ENCODE results near the gene CA10. TPM values are rescaled to one million over a fixed set of nuclear protein-coding genes. Genes with fewer than 3 reads are reported as not detected.
A peak's percentile ranks its signal among the peaks of the same experiment; 100 is the strongest.

The CA10 gene
- total and polyA plus RNA-seq, 2 donors = 0.24 to 2.2 TPM

DNA sequence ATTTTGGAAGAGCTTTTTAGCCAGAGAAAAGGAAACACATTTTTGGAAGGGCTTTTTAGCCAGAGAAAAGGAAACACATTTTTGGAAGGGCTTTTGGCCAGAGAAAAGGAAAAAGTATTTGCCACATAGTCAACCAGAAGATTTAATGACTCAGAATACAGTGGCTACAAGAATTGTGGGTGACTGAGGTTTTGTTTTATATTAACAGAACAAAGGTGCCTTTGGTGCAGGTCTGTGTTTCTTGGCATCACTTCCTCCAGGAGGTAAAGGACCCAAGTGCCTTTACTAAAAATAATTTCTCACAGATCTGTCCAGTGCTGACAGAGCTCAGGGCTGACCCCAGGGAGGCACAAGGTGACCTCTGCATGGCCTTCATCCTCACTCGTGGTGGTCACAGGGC, 363.1 kb downstream of the CA10 start:
- no peaks in the 10 kb centered on the region for H3K36me3 ChIP-seq (ENCODE audit: insufficient read depth)
- no peak overlapping the region for H3K4me3 ChIP-seq (ENCODE audit: low read depth, low read length)
- no peak overlapping the region for H3K27ac ChIP-seq (ENCODE audit: low read depth)
- WGBS = 63% methylated on average over 1 of the region's 1 CpG
- DNase-seq (ENCODE audit: extremely low spot score) = no peak
- H3K4me1 ChIP-seq (ENCODE audit: insufficient read depth) = no peaks in the 10 kb centered on the region

DNA sequence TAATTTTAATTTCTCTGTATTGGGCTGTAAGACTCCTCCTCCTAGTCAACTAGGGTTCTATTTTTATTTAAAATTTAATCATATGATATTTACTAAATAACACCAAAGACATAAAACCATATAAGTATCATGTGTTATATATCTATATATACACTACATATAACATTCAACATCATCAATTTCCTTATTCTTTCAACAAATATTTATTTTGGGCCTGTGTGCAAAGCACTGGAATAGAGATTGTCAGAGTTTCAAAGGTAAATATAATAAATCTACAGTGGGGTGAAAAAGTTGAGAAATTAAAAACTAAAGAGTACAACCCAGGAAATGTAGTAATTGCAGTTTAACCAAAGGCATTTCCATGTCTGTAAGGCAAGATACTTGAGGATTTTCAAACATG, 364.0 kb downstream of the CA10 start:
- H3K4me3 ChIP-seq (ENCODE audit: low read depth, low read length) = no peak overlapping the region
- DNase-seq (ENCODE audit: extremely low spot score) = no peak
- H3K27ac ChIP-seq (ENCODE audit: low read depth) = no peak overlapping the region
- H3K4me1 ChIP-seq (ENCODE audit: insufficient read depth) = no peaks in the 10 kb centered on the region
- H3K36me3 ChIP-seq (ENCODE audit: insufficient read depth) = no peaks in the 10 kb centered on the region

DNA sequence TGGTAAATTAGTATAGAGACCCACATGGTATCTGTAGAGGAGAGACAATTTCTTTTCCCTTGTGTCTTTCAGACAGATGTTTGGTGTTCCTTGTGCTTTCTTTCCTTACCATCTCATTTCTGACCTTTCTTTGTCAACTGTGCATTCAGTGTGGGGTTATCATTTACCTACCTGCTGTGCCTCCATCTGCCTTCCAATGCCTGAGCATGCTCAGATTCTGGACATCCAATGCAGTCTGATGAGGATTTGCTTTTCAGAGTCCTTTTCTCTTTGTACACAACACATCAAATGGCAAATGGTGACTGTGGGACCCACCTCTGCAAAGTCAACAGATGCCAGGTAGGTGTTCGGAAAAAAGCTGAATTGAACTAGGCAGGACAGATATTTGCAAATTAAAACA, 364.8 kb downstream of the CA10 start:
- no peaks in the 10 kb centered on the region for H3K36me3 ChIP-seq (ENCODE audit: insufficient read depth)
- 97% methylated on average over 1 of the region's 1 CpG for WGBS
- no peak overlapping the region for H3K27ac ChIP-seq (ENCODE audit: low read depth)
- H3K4me1 ChIP-seq (ENCODE audit: insufficient read depth) = no peaks in the 10 kb centered on the region
- no peak overlapping the region for H3K4me3 ChIP-seq (ENCODE audit: low read depth, low read length)
- DNase-seq (ENCODE audit: extremely low spot score) = no peak

DNA sequence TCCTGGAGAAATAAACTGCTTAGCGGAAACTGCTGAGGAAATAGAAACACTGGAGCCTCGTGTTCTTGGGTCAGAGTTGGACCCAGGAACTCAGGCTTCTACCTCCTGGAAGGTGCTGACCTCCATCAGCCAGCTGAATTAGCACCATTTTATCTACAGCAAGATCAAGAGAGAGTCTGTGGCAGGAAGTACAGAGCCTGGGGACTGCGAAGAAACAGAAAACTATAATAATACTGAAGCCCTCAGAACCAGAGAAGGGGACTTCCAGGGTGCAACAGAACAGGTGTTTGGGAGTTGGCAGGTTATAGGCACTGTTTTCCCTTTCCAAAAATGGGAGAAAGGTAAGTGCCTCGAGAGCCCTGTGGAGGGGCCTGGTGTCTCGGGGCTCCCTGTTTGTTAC, 379.7 kb downstream of the CA10 start:
- WGBS = 79% methylated on average over 5 of the region's 5 CpGs
- Histone ChIP-seq H3K4me1 (ENCODE audit: insufficient read depth) (no peaks in the 10 kb centered on the region), H3K27ac (ENCODE audit: low read depth) (no peak overlapping the region), H3K36me3 (ENCODE audit: insufficient read depth) (no peaks in the 10 kb centered on the region), H3K4me3 (ENCODE audit: low read depth, low read length) (no peak overlapping the region)
- no peak for DNase-seq (ENCODE audit: extremely low spot score)

DNA sequence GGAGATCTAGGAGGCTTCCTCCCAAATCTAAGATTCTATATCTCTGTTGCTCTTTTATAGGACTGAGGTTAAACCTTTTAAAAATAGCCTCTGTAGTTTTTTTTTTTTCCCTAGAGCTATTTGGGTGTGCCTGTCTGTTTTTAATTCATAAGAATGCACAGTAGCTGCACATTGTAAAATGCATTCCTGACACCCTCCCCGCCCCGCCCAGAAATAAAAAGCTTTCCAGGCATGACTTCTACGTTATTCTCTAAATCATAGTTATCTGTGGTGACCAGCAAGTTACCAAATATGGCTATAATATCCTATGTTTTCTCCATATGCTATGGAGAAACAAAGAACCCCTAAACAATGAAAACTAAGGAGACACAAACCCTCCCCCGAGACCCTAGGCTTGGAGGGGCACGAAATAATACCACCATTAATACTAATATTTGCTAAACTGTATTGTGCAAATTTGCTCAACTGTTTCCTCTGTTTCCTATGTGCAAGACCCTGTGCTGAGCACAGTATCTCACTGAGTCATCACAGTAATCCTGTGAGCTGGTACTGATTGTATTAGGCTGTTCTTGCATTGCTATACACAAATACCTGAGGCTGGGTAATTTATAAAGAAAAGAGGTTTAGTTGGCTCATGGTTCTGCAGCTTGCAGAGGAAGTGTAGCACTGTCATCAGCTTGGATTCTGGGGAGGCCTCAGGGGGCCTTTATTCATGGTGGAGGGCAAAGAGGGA, 388.3 kb downstream of the CA10 start:
- no peak overlapping the region for H3K27ac ChIP-seq (ENCODE audit: low read depth)
- 82% methylated on average over 5 of the region's 5 CpGs for WGBS
- DNase-seq (ENCODE audit: extremely low spot score) = no peak
- no peak overlapping the region for H3K4me3 ChIP-seq (ENCODE audit: low read depth, low read length)
- H3K4me1 ChIP-seq (ENCODE audit: insufficient read depth) = no peaks in the 10 kb centered on the region
- H3K36me3 ChIP-seq (ENCODE audit: insufficient read depth) = no peaks in the 10 kb centered on the region

DNA sequence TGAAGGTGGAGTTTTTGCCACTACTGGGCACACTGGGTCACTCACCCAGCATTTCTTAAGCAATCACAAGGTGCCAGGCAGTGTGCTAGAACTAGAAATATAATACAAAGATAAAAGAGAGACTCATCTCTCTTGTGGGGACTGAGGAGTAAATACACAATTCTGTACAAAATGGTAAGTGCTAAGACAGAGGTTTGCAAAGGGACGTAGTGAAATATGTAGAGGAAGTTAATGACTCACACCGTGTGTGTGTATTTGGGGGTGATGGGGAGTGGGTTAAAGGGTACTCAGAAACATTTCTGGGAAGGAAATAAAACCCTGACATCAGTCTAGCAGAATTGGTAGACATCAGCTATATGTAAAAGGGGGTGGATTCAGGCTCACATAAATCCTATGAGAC, 389.3 kb downstream of the CA10 start:
- WGBS = 76% methylated on average over 2 of the region's 2 CpGs
- Histone ChIP-seq H3K27ac (ENCODE audit: low read depth) (no peak overlapping the region), H3K36me3 (ENCODE audit: insufficient read depth) (no peaks in the 10 kb centered on the region), H3K4me1 (ENCODE audit: insufficient read depth) (no peaks in the 10 kb centered on the region), H3K4me3 (ENCODE audit: low read depth, low read length) (no peak overlapping the region)
- DNase-seq (ENCODE audit: extremely low spot score) = no peak

DNA sequence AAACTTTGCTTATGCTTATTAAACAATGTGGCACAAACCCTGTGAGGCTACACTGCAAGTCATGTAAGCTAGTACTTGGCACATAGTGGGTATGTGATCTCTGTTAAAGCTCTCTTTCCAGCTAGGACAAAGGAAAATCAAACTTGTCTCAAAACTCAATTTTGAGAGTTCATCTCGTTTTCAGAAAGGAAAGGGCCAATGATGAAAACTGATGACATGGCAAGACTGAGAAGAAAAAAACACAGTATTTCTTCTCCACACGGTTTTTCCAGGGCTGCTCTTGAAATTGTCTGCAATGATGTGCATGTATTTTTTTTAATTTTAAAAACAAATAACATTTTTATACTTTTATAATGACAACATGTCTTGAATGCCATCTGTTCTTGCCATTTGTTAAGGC, 389.8 kb downstream of the CA10 start:
- DNase-seq (ENCODE audit: extremely low spot score) = no peak
- no peaks in the 10 kb centered on the region for H3K4me1 ChIP-seq (ENCODE audit: insufficient read depth)
- no peaks in the 10 kb centered on the region for H3K36me3 ChIP-seq (ENCODE audit: insufficient read depth)
- no peak overlapping the region for H3K27ac ChIP-seq (ENCODE audit: low read depth)
- no peak overlapping the region for H3K4me3 ChIP-seq (ENCODE audit: low read depth, low read length)
- WGBS = 69% methylated on average over 2 of the region's 2 CpGs

DNA sequence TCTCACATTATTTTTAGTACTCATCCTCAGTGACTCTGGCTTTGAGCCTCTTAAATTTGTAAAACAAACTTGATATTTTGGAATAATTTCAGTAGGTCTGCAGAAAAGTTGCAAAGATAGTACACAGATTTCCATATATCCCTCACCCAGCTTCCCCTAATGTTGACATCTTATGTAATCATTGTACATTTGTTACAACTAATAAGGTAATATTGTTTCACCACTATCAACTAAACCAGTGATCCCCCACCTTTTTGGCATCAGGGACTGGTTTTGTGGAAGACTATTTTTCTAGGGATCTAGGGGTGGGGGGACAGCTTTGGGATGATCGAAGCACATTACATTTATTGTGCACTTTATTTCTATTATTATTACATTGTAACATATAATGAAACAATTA, 391.2 kb downstream of the CA10 start:
- H3K36me3 ChIP-seq (ENCODE audit: insufficient read depth) = no peaks in the 10 kb centered on the region
- H3K4me3 ChIP-seq (ENCODE audit: low read depth, low read length) = no peak overlapping the region
- no peak for DNase-seq (ENCODE audit: extremely low spot score)
- 92% methylated on average over 1 of the region's 1 CpG for WGBS
- H3K27ac ChIP-seq (ENCODE audit: low read depth) = no peak overlapping the region
- no peaks in the 10 kb centered on the region for H3K4me1 ChIP-seq (ENCODE audit: insufficient read depth)

DNA sequence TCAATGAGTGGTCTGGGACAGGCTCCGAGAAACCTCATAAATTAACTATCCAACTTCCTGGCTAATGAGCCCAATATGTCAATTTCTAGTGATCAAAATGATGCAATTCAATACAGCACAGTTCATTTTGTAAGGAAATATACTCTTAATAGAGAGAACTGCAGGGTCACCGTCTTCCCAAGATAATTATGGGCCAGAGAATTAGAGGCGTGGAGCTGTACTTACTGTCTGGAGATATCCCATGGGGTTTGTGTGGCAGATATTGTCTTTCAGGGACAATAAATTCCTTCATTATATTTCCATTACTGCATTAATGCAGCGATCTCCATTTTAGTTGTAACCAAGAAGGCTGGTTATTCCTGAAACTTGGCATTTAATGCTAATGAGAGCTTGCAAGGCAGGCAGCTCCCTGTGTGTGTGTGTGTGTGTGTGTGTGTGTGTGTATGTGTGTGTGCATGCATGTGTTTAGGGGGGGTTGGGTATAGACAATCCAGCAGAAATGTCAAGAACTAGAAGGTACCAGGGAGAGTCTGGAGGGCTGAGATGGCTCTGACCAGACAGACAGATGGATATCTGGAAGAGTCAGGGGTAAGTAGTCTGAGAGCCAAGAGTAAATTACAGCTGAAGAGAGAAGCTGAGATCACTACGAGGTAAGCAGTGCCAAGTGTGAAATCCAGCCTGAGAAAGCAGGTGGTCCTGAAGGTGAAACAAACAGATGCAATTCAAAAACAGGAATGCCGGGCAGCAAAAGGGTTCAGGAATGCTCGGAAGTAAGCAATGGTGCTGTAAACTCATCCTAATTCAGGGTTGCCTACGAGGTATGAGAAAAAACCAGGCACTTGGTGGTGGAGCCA, 393.0 kb downstream of the CA10 start:
- Histone ChIP-seq H3K4me3 (ENCODE audit: low read depth, low read length) (no peak overlapping the region), H3K27ac (ENCODE audit: low read depth) (no peak overlapping the region), H3K36me3 (ENCODE audit: insufficient read depth) (no peaks in the 10 kb centered on the region), H3K4me1 (ENCODE audit: insufficient read depth) (no peaks in the 10 kb centered on the region)
- WGBS = 79% methylated on average over 8 of the region's 8 CpGs
- no peak for DNase-seq (ENCODE audit: extremely low spot score)

DNA sequence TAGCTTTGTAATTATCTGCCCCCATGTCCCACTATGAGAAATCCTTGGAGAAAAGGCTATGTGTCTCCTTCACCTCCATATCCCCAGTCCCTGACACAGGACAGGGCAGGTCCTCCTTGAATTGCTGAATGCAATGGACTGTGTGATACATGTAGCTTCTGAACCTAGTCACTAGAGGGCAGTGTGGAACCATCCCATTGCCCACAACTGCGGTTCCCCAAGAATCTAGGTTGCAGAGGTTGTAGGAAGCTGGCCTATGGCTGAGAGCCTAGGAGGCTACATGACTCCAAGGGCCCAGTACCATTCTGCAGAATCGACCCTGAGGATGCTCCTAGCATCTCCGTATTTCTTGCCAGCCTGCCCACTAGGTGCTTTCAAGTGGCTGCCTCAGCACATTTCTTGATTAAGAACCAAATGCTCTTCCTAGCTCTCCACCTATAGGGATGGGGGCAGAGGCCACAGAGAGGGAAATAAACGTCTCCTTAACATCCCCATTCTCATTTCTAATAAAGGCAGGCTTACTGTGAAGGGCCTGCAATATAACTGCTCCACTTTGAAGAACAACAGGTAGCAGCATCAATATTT, 394.0 kb downstream of the CA10 start:
- DNase-seq (ENCODE audit: extremely low spot score) = peak; percentile 31
- Histone ChIP-seq H3K36me3 (ENCODE audit: insufficient read depth) (no peaks in the 10 kb centered on the region), H3K4me3 (ENCODE audit: low read depth, low read length) (no peak overlapping the region), H3K4me1 (ENCODE audit: insufficient read depth) (no peaks in the 10 kb centered on the region), H3K27ac (ENCODE audit: low read depth) (no peak overlapping the region)
- WGBS = 11% methylated on average over 4 of the region's 4 CpGs

DNA sequence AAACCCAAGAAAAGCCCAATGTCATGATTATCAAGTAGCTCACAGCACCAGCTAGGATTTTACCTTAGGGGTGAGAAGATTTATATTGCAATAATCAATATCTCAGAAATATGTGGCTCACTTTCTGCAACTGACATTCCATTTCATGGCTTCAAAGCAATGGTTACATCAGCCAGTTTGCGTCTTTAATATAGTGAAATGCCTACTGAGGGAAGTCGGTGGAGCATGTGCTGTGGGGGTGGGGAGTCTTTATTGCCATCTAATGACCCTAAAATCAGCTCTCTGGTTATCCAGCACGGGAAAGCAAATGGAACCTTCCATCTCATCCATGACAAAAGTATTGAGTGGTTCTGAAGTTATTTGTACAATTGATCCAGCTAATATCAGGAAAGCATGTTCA, 395.5 kb downstream of the CA10 start:
- Histone ChIP-seq H3K36me3 (ENCODE audit: insufficient read depth) (no peaks in the 10 kb centered on the region), H3K4me3 (ENCODE audit: low read depth, low read length) (no peak overlapping the region), H3K27ac (ENCODE audit: low read depth) (no peak overlapping the region), H3K4me1 (ENCODE audit: insufficient read depth) (no peaks in the 10 kb centered on the region)
- WGBS = 54% methylated on average over 3 of the region's 3 CpGs
- no peak for DNase-seq (ENCODE audit: extremely low spot score)

DNA sequence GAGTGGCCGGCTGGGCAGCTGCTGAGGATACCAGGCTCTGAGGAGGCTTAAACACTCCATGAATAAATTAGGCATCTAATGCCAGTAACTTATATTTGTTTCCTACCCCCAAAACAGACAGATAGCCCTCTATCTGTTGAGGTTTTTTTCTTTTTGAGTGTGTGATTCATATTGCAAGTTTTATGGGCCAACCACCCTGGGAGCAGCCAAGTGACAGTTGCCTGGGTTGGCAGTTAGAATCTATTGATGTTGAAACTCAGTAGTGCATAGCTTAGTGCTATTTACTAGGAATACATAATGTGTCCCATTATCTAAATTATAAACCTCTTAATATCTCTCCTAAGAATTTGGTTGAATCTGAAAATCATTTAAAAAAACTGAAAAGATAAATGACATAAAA, 397.4 kb downstream of the CA10 start:
- no peak overlapping the region for H3K27ac ChIP-seq (ENCODE audit: low read depth)
- H3K36me3 ChIP-seq (ENCODE audit: insufficient read depth) = no peaks in the 10 kb centered on the region
- H3K4me3 ChIP-seq (ENCODE audit: low read depth, low read length) = no peak overlapping the region
- no peak for DNase-seq (ENCODE audit: extremely low spot score)
- H3K4me1 ChIP-seq (ENCODE audit: insufficient read depth) = no peaks in the 10 kb centered on the region
- 88% methylated on average over 1 of the region's 1 CpG for WGBS

DNA sequence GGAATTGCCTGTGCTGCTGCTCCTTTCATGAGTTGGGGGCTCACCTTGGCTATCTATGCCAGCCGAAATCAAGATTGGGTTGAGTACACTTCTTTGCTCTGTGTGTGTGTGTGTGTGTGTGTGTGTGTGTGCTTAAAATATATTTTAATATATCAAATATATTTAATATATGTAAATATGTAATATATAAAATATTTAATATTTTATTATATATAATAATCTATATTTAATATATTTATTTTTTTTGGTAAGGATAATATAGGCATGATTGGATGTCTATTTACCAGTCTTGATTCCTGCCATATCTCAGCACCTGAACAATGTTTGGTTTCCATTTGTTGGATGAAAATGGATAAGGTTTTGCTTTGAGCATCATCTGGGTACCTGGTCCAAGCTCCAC, 399.3 kb downstream of the CA10 start:
- Histone ChIP-seq H3K4me3 (ENCODE audit: low read depth, low read length) (no peak overlapping the region), H3K36me3 (ENCODE audit: insufficient read depth) (no peaks in the 10 kb centered on the region), H3K4me1 (ENCODE audit: insufficient read depth) (no peaks in the 10 kb centered on the region), H3K27ac (ENCODE audit: low read depth) (no peak overlapping the region)
- 92% methylated on average over 1 of the region's 1 CpG for WGBS
- DNase-seq (ENCODE audit: extremely low spot score) = no peak

DNA sequence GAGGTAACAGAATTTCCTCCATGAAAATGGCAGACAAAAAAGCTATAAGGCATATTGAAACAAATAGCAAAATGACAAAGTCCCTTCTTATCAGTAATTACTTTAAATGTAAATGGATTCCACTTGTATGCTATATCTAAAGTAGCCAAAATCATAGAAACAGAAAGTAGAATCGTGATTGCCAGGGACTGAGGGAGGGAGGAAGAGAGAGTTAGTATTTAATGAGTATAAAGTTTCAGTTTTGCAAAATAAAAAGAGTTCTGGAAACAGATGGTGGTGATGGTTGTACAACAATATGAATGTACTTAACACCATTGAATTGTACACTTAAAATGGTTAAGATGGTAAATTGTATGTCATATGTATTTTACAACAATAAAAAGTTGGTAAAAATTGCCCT, 407.4 kb downstream of the CA10 start:
- H3K36me3 ChIP-seq (ENCODE audit: insufficient read depth) = no peaks in the 10 kb centered on the region
- H3K4me3 ChIP-seq (ENCODE audit: low read depth, low read length) = no peak overlapping the region
- no peak overlapping the region for H3K27ac ChIP-seq (ENCODE audit: low read depth)
- H3K4me1 ChIP-seq (ENCODE audit: insufficient read depth) = no peaks in the 10 kb centered on the region
- WGBS = 63% methylated on average over 1 of the region's 1 CpG
- no peak for DNase-seq (ENCODE audit: extremely low spot score)

All from urinary bladder (tissue), 4 donors.